Measurements from ENCODE around the gene TTC28. TPM values are rescaled to one million over a fixed set of nuclear protein-coding genes. Genes with fewer than 3 reads are reported as not detected.

TTC28 gene
- total RNA-seq, 1 donor from 2014 or later = 7.9 TPM

DNA sequence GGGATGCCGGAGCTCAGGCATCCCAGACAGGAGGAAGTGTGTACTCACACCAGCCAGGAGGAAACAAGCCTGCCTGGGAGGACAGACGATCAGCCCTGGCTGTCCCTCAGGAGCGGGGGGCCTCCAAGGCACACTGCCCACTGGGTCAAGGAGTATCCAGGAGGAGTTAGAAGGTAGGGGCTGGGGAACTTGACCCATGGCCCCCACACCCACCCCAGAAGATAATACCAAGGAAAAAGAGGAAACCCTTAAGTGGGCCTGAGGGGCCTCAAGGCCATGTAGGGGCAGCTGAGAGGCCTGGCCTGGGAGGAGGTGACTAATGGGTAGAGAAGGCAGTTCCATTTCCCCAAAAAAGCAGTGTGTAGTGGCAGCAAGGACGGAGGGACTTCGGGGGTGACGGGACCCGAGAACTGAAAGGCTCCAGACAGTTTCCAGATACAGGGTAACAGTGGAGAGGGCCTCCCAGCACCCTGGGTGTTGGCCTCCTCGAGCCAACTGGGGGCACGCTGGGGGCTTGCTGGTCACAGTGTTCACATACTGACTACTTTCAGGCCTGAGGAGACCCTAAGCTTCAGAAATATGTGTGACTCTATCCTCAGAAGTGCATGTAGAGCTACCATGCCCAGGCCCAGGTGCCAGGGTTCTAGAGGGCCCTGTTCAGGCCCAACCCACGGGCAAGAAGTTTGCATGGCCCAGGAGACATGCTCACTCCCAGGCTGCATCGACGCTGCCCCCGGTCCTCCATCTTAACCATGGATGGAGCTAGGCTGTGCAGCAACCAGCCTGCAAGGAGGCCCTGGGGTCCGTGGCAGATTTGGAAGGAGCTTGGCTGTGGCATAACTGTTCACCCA lies 684.9 kb downstream of the TTC28 start:
- TF ChIP-seq, protein P1, sequence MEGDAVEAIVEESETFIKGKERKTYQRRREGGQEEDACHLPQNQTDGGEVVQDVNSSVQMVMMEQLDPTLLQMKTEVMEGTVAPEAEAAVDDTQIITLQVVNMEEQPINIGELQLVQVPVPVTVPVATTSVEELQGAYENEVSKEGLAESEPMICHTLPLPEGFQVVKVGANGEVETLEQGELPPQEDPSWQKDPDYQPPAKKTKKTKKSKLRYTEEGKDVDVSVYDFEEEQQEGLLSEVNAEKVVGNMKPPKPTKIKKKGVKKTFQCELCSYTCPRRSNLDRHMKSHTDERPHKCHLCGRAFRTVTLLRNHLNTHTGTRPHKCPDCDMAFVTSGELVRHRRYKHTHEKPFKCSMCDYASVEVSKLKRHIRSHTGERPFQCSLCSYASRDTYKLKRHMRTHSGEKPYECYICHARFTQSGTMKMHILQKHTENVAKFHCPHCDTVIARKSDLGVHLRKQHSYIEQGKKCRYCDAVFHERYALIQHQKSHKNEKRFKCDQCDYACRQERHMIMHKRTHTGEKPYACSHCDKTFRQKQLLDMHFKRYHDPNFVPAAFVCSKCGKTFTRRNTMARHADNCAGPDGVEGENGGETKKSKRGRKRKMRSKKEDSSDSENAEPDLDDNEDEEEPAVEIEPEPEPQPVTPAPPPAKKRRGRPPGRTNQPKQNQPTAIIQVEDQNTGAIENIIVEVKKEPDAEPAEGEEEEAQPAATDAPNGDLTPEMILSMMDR (IDR thresholded peaks at IDR 0.05) = no peak
- POLR2A ChIA-PET = interaction anchor here (0.6 kb wide), 1 partner anchor 1894 kb away, joined by 3 read pairs; no protein-coding TSS in a partner anchor
- Mint-ChIP-seq H3K4me3 (no peak overlapping the region), H3K36me3 (ENCODE audit: low read depth) (peaks cover 2% of the 10 kb centered on the region), H3K9me3 (no peaks in the 10 kb centered on the region), H3K27ac (no peak overlapping the region), H3K27me3 (no peaks in the 10 kb centered on the region), H3K4me1 (peaks cover 2% of the 10 kb centered on the region)
- CTCF ChIA-PET = no interaction called here
- ATAC-seq (ENCODE audit: low read depth) (no peak), DNase-seq (no peak)
- intact Hi-C loops (cut with micrococcal nuclease) = no loop called here

DNA sequence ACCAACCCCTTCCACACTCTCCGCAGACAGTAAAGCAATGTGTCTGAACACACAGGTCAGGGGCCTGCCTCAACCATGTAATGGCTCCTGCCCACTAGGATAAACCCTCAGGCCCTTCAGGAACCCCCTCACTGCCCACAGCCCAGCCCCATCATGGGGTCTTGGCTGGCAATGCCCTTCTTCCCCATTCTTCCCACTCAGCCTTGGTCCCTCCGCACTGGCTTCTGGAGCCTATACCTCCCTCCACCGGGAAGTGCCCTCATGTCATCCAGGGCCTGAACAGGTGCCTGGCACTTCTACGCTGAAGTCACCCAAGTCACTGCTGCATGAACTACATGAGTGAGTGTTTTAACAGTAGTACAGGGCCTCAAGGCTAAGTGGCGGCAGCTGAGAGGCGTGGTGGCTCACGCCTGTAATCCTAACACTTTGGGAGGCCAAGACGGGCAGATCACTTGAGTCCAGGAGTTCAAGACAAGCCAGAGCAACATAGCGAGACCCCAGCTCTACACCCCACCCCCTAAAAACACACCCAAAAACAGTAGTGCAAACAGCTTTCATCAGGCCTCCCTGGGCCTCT lies 685.8 kb downstream of the TTC28 start:
- POLR2A ChIA-PET = no interaction called here
- H3K27ac Mint-ChIP-seq = no peak overlapping the region
- H3K4me1 Mint-ChIP-seq = peaks cover 2% of the 10 kb centered on the region
- no peaks in the 10 kb centered on the region for H3K9me3 Mint-ChIP-seq
- ATAC-seq (ENCODE audit: low read depth) = no peak
- DNase-seq = no peak
- TF ChIP-seq, protein P1 (IDR thresholded peaks at IDR 0.05) = no peak
- no peaks in the 10 kb centered on the region for H3K27me3 Mint-ChIP-seq
- intact Hi-C loops (cut with micrococcal nuclease) = no loop called here
- peaks cover 2% of the 10 kb centered on the region for H3K36me3 Mint-ChIP-seq (ENCODE audit: low read depth)
- no peak overlapping the region for H3K4me3 Mint-ChIP-seq
- CTCF ChIA-PET = no interaction called here

DNA sequence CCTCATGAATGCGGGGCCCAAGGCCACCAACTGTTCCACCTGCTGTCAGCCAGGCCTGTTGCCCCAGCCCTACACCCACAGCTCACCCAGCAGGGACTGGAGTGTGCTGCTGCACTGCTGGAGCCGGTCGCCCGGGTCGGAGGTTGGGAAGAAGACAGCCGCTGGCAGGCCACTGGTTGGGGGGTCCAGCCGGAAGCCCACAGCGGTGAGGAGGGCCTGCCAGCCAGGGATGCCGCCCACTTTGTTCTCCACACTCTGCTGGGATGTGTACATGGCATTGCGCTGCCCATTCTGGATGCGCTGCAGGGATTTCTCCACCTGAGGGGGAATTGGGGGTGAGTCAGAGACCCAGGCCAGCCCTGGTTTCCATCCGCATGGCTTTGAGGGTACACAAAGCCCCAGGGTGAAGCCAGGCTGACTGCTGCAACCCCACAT lies 686.4 kb downstream of the TTC28 start:
- intact Hi-C loops (cut with micrococcal nuclease) = no loop called here
- ChIA-PET CTCF (no interaction called here), POLR2A (no interaction called here)
- Mint-ChIP-seq H3K27ac (no peak overlapping the region), H3K4me1 (peaks cover 2% of the 10 kb centered on the region), H3K27me3 (no peaks in the 10 kb centered on the region), H3K9me3 (no peaks in the 10 kb centered on the region), H3K4me3 (no peak overlapping the region), H3K36me3 (ENCODE audit: low read depth) (peaks cover 2% of the 10 kb centered on the region)
- DNase-seq = no peak
- no peak for ATAC-seq (ENCODE audit: low read depth)
- TF ChIP-seq, protein P1 (IDR thresholded peaks at IDR 0.05) = no peak

DNA sequence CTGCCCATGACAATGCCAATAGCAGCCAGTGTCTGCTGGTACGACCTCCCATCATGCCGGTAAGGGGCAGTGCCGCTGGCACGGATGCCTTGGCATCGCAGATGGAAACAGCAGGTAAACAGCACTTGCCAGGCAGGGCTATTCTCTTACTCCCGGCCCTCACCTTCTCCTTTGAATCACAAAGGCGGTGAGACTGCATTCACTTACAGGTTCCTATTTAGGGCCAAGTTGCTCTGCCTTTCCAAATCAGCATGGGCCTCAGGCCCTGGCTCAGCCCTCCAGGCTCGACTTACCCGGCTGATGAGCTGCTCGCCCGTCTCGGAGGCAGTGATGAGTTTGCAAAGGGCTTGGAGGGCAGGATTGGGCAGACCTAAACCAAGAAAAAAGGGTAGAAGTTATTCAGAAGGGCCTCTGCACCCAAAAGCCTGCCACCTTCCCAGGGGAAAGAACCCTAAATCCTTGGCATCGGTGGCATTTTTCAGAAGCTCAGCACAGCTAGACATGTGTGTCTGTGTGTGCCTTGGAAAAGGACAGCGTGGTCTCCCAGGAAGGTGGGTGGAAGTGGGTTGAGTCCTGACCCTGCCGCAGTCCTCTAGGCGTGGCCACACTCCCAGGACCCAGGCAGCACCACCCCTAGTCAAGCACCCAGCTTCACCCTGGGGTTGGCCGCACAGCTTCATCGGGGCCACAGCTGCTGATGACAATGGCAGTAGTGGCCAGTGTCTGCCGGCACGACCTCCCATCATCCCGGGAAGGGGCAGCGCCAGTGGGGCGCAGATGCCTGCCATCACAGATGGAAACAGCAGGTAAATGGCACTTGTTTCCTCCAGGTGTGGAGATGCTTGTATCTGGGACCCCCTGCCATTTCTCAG lies 687.1 kb downstream of the TTC28 start:
- intact Hi-C loops (cut with micrococcal nuclease) = no loop called here
- H3K4me3 Mint-ChIP-seq = no peak overlapping the region

More for the DNA sequence above, 687.1 kb downstream of the TTC28 start:
- H3K36me3 Mint-ChIP-seq (ENCODE audit: low read depth) = peaks cover 2% of the 10 kb centered on the region
- TF ChIP-seq, protein P1 (IDR thresholded peaks at IDR 0.05) = no peak
- no peak for ATAC-seq (ENCODE audit: low read depth)
- ChIA-PET POLR2A (no interaction called here), CTCF (no interaction called here)
- H3K4me1 Mint-ChIP-seq = peaks cover 2% of the 10 kb centered on the region
- H3K9me3 Mint-ChIP-seq = no peaks in the 10 kb centered on the region
- H3K27me3 Mint-ChIP-seq = no peaks in the 10 kb centered on the region
- no peak overlapping the region for H3K27ac Mint-ChIP-seq
- no peak for DNase-seq
